Body of pancreas (tissue), 4 donors: ENCODE measurements around the gene L3MBTL3.

Experiments used
- CTCF ChIP-seq, 7 experiments: fragments of 450-650 bp in 4 of 7; fragments of 200-600 bp in 3 of 7; sonication (generic) in 3 of 7; IDR thresholded peaks; one replicate each; pipeline ENCODE4 v1.5.1; 2016 to 2019; ENCODE audit warnings: antibody characterized with exemption in 7 of 7
- POLR2A ChIP-seq, 3 donors: fragments of 450-650 bp; IDR thresholded peaks; one replicate each; pipeline ENCODE4 v1.6.1; 2016; ENCODE audit warnings: antibody characterized with exemption in 3 of 3, mild to moderate bottlenecking in 2 of 3

DNA sequence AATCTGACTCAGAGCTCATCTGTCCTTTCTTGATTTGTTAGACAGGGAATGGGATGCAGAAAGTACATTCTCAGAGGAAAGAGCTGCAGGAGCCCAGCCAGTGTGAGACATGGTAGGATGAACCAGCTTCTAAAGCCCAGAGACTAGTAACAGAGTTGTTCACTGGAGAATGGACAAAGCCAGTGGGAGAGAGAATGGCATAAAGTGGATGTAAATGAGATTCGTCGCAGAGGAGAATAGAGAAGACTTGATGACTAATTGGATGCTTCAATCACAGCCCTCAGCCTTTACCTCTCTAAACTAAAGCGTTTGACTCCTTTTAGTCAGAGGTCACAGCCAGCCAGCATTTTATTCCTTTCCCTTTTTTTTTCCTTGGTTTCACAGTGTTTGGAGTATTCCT lies 25.5 kb upstream of the L3MBTL3 start:
- no peak for TF ChIP-seq CTCF (IDR thresholded peaks at IDR 0.05)
- no peak for TF ChIP-seq POLR2A (IDR thresholded peaks at IDR 0.05)
